ENCODE measurements around the gene PRDM2. TPM values are rescaled to one million over a fixed set of nuclear protein-coding genes. Genes with fewer than 3 reads are reported as not detected.

Gene PRDM2
- total RNA-seq, 4 donors from 2014 or later: 26.3 to 39.5 (median 34.6) TPM

DNA sequence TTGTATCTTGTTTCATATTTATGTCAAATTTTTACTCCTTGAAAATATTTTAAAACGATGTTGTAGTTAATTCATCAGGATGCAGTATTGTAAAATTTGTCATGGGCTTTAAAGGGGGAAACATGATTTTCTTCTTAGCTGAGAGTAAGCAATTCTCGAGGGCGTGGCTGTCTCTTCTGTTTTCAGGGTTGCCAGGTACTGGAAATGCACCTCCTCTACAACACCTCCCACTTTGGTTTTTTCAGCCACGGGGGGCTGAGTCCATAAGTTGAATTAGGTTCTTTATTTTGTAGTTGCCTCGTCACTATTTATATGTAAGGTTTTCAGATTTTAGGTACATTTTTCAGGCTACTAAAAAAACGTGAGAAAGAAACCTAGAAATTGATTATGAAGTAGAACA is 64.0 kb downstream of the PRDM2 start:
- no peak for DNase-seq (ENCODE audit: low spot score)
- no peak for ATAC-seq (ENCODE audit: low FRiP score)
- TF ChIP-seq, protein P1, sequence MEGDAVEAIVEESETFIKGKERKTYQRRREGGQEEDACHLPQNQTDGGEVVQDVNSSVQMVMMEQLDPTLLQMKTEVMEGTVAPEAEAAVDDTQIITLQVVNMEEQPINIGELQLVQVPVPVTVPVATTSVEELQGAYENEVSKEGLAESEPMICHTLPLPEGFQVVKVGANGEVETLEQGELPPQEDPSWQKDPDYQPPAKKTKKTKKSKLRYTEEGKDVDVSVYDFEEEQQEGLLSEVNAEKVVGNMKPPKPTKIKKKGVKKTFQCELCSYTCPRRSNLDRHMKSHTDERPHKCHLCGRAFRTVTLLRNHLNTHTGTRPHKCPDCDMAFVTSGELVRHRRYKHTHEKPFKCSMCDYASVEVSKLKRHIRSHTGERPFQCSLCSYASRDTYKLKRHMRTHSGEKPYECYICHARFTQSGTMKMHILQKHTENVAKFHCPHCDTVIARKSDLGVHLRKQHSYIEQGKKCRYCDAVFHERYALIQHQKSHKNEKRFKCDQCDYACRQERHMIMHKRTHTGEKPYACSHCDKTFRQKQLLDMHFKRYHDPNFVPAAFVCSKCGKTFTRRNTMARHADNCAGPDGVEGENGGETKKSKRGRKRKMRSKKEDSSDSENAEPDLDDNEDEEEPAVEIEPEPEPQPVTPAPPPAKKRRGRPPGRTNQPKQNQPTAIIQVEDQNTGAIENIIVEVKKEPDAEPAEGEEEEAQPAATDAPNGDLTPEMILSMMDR (IDR thresholded peaks at IDR 0.05): no peak

DNA sequence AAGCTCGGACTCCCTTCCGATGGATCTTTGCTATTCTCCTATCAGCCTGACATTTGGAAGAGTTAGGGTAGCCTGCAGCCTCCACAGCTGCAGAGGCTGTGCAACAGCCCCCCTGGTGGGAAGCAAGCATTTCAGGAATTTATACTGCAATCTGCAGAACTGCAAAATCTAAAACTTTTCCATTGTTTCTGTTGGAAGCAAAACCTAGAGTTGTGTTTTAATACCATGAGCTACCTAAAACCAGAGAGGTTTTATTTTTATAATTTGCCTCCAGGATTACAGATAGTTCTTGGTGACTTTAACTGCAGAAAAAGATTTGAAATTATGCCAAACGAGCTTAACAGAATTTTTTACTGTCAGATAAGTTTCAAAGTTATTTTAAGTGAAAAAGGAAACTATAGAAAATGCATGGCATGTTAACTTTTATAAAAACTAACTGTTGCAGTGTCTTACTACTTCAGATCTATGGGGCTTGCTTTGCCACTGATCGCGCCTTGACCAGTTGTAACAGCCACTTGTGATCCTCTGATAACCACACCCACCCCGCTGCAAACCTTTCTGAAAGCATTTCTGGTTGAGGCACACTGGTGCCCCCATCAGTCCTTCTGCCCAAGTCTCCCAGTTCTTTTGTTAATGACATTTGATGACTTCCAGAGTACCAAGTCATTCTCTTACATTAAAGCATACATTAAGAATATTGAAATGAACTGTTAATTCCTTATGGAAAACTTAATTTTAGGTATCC is 64.8 kb downstream of the PRDM2 start:
- ATAC-seq (ENCODE audit: low FRiP score) (no peak), DNase-seq (ENCODE audit: low spot score) (no peak)
- TF ChIP-seq, protein P1 (IDR thresholded peaks at IDR 0.05): no peak

DNA sequence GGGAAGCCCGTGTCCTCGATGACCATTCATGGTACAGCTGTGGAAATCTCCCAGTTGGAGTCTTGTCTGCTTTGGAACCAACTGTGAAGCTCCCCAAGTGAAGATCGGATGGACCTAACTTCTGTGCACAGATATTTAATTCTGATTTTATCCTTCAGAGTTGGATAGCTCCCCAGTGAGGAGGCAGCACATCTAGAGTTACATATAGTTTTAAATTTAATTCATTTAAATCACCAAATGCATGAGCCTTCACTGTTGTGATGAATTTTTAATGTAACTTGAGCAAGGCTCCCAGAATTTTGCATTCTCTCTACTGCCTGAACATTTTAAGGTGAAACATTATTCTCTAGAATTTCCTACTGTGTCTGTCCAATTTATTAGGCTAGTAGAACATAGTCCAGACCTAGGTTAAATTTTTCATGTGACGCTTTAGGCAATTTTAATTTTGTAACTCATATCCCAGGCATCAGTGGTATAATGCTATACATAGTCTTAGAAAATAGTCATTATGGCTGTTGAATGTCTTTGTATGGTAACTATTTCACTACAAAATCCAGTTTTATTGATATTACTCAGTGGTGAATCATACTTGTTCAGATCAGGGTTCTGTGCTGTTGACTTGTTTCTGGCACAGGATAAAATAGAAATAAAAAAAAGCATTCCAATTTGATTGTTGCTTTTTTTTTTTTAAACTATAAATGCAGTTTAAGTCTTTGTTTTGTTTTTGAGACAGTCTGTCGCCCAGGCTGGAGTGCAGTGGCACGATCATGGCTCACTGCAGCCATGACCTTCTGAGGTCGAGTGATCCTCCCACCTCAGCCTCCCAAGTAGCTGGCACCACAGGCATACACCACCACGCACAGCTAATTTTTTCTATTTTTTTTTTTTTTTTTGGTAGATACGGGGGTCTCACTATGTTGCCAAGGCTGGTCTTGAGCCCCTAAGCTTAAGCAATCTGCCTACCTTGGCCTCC is 66.9 kb downstream of the PRDM2 start:
- ATAC-seq (ENCODE audit: low FRiP score): no peak
- TF ChIP-seq, protein P1 (IDR thresholded peaks at IDR 0.05): no peak
- no peak for DNase-seq (ENCODE audit: low spot score)

GRCh38 chr1:13769212-13769611 is 69.2 kb downstream of the PRDM2 start:
- ATAC-seq (ENCODE audit: low FRiP score) (no peak), DNase-seq (ENCODE audit: low spot score) (no peak)
- TF ChIP-seq, protein P1 (IDR thresholded peaks at IDR 0.05): no peak

DNA sequence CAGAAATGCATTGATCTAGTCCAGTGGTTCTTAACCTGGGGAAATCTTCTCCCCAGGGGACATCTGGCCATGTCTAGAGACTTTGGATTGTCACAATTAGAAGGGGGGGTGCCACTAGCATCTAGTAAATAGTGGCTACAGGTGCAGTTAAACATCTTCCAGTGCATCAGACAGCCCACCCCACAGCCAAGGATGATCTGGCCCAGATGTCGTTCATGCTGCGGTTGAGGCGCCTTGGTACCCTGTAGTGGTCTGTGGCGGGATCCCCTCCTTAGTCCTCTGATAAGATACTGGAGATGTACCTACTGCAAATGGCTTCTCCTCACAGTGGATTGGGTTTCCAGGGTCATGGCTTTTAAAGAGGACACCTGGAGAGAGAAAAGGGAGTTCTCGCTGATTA is 69.8 kb downstream of the PRDM2 start:
- TF ChIP-seq, protein P1 (IDR thresholded peaks at IDR 0.05): no peak
- no peak for DNase-seq (ENCODE audit: low spot score)
- no peak for ATAC-seq (ENCODE audit: low FRiP score)

- ATAC-seq (ENCODE audit: low FRiP score) (no peak), DNase-seq (ENCODE audit: low spot score) (no peak)
- TF ChIP-seq, protein P1 (IDR thresholded peaks at IDR 0.05): no peak
Observed at GRCh38 chr1:13770743-13771142, 70.8 kb downstream of the PRDM2 start.
